Right hindlimb (tissue), 1 donor: Measurements from ENCODE around the gene NSD1.
"Not testable (repeated sequence)": the region's sequence is repeated elsewhere in the genome, so short reads cannot be mapped to it uniquely, and the experiment has no call there.

Experiments used
- DNase-seq: peaks from one replicate; pipeline ENCODE4 v3.0.0-alpha.2; 2018

The NSD1 gene

GRCh38 chr5:177131352-177132135 lies 2.0 kb upstream of the NSD1 start:
- no peak for DNase-seq

- peak; percentile 82 for DNase-seq
These were observed 1.2 kb upstream of the NSD1 start for GRCh38 chr5:177132136-177133095.

GRCh38 chr5:177133853-177134696 lies 502 bp downstream of the NSD1 start:
- peak; percentile 68 for DNase-seq

GRCh38 chr5:177134697-177135225 lies 1.2 kb downstream of the NSD1 start:
- DNase-seq = no peak

- DNase-seq = no peak
These were observed 6.7 kb downstream of the NSD1 start for GRCh38 chr5:177140312-177140711.

- no peak for DNase-seq
These were observed 7.9 kb downstream of the NSD1 start for GRCh38 chr5:177141496-177141895.

- no peak for DNase-seq
These were observed 8.6 kb downstream of the NSD1 start for GRCh38 chr5:177142098-177142611.

- DNase-seq = no peak
These were observed 9.2 kb downstream of the NSD1 start for GRCh38 chr5:177142778-177143177.

GRCh38 chr5:177146891-177147638 lies 13.5 kb downstream of the NSD1 start:
- no peak for DNase-seq

GRCh38 chr5:177150061-177150460 lies 16.5 kb downstream of the NSD1 start:
- not testable (repeated sequence) for DNase-seq

- no peak for DNase-seq
These were observed 20.6 kb downstream of the NSD1 start for GRCh38 chr5:177154003-177154643.

GRCh38 chr5:177162379-177162778 lies 28.8 kb downstream of the NSD1 start:
- no peak for DNase-seq

- DNase-seq = no peak
These were observed 29.9 kb downstream of the NSD1 start for GRCh38 chr5:177163500-177163899.

- no peak for DNase-seq
These were observed 35.7 kb downstream of the NSD1 start for GRCh38 chr5:177169271-177169670.

- DNase-seq = no peak
These were observed 38.4 kb downstream of the NSD1 start for GRCh38 chr5:177171961-177172360.

GRCh38 chr5:177175336-177175735 lies 41.8 kb downstream of the NSD1 start:
- no peak for DNase-seq

- no peak for DNase-seq
These were observed 42.7 kb downstream of the NSD1 start for GRCh38 chr5:177176175-177176711.

- DNase-seq = not testable (repeated sequence)
These were observed 44.4 kb downstream of the NSD1 start for GRCh38 chr5:177177847-177178437.

- DNase-seq = no peak
These were observed 45.2 kb downstream of the NSD1 start for GRCh38 chr5:177178733-177179304.

GRCh38 chr5:177179431-177179830 lies 45.9 kb downstream of the NSD1 start:
- DNase-seq = no peak
